Hematopoietic multipotent progenitor cell treated with erythropoietin and hydrocortisone succinate and interleukin-3 and kit ligand, for 17 days (in vitro differentiated cells): ENCODE results near the gene TTLL10.

Experiments
- DNase-seq: peaks from one replicate; pipeline ENCODE4 v3.0.0-alpha.2; 2015; ENCODE audit warnings: low spot score

Gene TTLL10, protein sequence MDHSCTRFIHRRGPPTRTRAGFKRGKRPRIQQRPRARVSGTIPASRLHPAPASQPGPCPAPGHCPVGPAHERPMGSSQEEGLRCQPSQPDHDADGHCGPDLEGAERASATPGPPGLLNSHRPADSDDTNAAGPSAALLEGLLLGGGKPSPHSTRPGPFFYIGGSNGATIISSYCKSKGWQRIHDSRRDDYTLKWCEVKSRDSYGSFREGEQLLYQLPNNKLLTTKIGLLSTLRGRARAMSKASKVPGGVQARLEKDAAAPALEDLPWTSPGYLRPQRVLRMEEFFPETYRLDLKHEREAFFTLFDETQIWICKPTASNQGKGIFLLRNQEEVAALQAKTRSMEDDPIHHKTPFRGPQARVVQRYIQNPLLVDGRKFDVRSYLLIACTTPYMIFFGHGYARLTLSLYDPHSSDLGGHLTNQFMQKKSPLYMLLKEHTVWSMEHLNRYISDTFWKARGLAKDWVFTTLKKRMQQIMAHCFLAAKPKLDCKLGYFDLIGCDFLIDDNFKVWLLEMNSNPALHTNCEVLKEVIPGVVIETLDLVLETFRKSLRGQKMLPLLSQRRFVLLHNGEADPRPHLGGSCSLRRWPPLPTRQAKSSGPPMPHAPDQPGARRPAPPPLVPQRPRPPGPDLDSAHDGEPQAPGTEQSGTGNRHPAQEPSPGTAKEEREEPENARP

DNA sequence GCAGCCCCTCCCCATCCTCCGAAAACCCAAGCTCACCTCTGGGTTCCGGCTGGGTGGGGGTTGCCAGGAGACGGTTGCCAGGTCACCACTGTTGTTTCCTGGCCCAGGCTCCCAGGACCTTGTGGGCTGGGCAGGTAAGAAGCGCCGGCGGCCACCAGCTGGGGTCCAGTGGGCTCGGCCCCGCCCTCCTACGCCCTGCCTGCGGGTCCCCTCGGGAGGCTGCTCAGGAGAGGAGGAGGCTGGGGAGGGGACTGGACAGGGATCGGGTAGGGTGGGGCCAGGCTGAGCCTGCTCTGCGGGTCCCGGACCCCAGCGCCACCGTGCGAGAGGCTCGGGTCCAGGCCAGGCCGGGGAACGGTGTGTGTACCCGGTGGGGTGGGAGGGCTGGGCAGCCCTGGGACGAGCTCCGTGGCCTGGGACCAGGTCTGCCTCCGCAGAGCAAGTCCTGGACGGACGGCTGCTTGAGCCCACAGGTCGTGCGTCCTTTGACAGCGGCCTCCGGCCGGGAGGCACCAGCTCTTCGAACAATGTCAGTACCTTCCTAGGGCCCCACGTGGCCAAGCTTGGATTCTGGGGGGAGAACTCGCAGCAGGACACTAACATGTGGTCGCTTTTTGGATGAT, at the start of gene TTLL10:
TSS of gene TTLL10 (plus strand) at position 88 of the 623 bp plus-strand sequence. CDS start 5,336 bp downstream, outside the sequence.
- no peak for DNase-seq

DNA sequence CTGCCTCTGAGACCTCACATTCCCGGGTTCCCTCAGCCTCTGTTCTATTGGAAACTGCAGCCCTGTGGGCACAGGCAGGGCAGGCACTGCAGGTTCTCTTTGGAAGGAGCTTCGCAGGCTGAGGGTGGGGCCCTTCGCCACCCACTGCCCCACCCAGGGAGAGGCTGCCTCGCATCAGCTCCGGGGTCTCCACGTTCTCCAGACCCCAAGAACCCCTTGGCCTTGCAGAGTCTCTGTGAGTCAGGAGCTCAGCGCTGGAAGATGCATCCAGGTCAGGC, 49.2 kb upstream of the TTLL10 start:
- DNase-seq, result no peak

DNA sequence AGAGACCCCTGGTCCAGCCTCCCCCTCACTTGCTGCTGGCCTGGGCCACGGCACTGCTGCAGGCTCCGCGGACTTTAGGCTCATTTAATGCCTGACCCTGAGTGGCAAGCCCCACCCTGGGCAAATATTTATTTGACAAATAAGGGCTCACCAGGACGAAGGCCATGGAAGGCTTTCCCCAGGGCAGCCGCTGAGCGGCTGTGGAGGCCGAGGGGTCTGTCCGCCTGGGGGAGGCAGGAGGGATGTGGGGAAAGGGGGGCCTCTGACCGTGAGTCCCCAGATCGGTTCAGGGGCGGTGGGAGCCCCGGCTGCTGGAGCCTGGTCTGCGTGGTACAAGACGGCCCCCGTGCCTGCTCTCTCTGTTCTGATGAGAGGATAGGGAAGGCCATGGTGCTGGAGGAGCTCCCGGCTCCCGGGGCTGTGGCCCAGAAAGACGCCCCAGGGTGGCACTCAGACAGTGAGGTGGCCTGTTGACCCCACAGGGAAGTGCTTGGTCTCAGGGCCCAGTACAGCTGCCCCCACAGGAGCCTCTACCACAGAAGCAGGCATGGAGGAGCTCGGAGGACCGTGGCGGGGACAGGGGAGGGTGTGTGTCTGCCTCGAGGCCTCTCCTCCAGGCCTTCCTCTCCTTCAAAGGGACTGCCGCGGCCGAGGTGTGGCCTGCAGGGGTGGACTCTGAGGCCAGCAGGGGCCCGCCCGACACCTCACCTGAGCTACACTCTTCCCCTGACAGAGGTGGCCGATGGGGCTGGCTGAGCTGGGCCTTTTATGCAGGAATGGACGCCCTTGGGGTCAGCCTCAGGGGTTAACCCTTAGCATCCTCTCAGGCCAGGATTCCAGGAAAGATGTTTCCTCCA, 48.7 kb upstream of the TTLL10 start:
- DNase-seq, result no peak

DNA sequence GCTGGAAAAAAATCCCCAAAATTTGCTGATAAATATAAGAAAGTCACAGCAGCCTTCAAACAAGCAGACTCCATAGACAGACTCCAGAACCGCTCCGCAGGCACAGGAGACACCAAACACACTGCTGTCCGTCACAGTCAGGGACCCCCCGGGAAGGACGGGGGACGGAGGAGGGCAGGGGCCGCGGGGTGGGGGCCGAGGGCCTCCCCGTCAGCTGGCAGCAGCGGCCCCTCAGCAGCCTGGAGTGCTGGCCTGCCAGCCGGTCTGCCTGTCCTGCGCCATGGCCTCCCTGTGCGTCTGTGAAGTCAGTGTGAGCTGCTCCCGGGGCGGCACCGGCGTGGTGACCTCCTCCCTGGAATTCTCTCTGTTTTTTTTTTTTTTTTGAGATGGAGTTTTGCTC, 47.7 kb upstream of the TTLL10 start:
- DNase-seq, result no peak

DNA sequence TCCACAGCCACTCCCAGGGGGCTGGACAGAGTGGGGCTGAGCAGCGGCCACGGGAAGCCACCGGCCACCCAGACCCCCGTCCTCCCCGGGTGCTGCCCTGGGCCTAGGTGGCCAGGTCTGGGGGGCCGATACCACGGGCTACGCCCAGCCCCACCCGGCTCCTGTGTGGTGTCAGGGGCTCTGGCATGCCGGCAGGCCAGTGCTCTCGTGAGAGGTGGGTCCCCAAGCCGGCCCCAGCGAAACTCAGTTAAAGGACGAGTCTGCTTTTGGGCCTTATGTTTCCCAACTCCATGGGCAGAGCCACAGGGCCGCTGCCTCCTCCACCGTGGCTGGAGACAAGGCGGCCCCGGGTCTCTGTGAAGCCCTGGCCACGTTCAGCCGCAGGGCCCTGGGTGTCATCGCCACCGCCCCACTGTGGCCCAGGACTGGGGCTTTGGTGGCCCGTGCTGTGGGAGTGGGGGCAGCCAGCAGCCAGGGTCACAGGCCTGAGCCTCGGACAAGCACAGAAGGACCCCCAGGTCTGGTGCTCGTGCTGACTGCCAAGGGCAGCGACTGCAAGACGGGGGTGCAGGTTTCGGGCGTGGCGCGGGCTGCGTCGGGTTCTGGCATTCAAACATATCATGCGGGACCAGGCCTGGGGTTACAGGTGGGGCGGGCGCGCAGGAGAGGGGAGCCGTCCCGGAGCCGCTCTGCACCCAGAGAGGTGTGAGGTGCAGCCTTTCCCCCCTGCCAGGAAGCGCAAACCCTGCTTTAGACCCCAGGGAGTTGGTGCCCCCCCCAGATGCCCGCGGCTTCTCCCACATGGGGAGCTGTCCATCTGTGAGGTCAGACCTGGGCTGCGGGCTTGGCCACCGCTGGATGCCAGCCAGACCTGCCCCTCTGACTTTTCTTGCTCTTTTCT, 45.9 kb upstream of the TTLL10 start:
- DNase-seq, result no peak

DNA sequence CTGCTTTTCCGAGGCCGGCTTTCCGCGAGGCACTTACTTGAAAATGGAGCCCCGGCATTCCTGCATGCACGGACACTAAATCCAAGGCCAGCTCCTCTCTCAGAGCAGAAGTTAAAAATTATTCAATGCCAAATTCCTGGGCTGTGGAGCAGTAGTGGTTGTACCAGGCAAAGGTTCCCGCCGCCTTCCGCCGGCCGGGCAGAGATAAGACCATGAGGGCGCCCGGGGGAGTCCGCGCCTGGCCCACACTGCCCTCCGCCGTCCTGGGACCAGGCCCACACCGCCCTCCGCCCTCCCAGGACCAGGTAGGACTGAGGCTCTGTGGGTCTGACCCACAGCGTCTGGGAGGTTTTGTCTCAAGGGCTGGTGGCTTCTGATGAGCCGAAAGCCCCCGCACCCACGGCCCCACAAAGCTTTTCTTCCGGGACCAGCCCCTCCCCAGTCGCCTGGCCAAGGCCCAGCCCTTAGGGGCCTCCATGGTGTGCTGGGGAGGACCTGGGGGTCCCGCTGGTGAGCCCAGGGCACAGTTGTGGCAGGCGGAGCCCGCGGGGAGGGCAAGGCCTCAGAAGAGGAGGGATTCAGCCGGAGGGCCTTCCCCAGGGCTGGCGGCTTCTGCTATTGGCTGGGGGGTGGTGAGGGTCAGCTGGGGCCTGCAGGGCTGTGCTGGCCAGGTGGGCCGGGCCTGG, 45.1 kb upstream of the TTLL10 start:
- DNase-seq, result no peak

DNA sequence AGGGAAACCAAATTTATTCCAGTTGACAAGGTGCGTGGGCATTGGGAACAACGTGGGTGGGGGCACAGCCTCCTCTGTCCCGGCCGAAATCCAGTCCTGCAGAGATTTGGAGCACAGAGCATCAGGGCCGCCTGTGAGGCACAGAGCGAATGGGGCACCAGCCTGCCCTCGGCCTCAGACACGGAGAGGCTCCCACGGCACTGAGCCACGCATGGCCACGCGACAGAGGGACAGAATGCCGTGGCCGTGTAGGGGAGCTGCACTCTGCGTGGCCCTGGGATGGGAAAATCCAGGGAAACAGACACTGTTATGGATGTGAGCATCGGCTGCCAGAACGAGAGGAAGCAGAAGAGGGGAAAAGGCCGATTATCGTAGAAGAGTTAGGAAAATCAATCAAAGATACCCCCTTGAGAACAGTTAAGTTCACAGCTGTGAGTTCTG, 44.3 kb upstream of the TTLL10 start:
- no peak for DNase-seq

DNA sequence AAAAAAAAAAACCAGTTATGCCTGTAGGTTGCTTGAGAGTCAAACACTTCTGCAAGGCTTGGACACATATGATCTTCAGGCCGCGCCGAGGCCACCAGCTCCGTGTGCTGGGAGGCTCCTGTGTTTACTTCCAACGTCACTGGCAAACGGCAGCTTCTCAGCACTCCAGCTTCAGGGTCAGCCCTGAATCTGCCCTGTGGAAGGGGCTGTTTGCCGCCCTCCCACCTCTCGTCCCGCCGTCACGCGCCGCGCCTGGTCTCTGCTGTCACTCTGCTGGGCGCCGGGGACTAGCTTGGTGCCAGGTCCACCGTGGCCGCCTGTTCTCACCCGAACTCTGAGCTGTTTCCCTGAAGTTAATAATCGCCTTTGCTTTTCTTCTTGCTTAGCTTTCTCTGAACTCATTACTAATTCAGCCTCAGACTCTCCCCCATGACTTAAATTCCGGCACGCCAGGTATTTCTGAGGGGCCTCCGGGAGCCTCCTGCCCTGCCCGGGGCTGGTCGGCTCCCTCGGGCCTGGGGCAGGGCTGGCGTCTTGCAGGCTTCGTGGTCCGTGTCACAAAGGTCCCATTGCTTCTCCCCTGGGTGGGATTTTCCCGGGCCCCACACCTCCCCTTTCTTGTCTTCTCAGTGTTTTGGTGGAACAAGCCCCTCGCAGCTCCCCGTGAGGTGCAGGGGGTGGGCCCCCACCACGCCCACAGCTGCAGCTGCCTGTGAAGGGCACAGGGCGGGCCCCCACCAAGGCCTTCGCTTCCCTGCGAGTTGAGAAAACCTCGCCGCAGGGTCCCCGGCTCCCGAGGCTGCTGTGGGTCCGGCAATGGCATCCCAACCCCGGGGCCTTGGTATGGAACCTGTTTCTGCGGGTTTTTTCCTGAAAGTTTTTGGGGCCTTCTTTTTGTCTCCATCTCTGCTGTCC, 43.2 kb upstream of the TTLL10 start:
- DNase-seq, result no peak

DNA sequence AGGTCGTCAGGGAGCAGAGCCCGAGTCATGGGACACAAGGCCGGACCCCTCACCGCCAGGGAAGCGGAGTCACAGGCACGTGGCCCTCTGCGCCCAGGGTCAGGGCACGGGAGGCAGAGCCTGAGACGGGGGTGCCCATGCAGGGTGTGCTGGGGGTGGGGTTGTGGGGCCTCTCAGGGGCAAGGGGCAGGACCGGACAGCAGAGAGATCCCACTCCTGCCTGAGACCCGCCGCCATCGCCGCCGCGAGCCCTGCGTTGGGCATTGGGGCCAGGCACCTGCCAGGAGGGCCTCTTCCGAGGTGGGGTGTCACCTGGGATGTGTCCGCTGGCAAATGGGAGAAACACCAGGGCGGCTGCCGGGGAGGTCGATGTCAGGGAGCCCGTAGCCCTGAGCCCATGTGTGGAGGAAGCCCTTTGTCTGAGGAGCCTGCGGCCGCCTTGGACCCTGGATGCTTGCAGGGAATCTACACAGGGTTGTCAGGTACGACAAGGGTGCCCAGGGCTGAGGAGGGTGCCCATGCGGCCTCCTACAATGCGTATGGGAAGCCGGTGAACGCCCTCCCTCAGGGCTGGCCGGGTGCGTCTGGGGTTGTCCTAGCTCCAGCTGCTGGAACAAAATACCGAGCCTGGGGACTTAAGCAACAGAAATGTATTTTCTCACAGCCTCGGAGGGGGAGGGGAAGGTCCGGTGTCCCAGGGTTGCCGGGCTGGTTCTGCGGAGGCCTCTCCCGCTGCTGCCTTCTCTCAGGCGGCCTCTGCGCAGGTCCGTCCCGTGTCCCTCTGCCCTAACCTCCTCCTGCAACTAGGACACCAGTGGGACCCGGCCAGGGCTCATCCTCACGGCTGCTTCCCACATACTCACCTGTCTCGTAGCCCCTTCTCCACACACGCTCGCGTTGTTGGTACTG, 41.4 kb upstream of the TTLL10 start:
- no peak for DNase-seq

DNA sequence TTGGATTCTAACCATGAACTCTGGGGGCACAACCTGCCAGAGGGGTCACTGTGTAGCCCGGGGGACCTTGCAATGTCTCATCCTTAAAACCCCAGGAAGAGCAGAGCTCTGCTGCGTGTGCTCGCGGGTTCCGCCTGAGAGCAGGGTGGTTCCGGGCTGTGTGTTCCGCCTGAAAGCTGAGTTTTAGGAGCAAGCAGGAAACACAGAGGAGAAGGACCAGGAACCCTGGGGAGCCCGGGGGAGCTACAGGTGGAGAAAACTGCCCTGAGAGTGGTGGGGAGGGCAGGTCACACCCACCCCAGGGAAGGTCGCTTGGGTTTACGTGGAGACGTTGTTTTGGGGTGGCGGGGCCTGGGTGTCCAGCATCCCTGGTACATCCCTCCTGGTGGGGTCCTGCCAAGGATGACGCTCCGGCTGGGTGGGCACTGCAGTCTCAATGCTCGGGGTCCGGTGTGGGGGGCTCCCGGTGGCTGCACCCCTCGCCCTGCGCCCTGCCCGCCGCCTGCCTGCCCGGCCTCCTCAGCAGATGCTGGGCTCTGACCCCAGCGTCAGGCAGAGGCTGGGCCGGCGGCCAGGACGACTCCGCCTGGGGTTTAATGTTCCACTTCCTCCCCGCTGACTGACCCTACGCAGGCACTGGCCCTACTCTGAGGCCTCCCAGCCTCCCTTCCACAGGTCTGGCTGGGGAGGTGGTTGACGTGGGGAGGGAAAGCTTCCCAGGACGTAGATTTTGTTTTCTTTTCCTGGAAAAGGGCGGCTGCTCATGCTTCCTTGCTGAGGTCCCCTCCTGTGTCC, 40.5 kb upstream of the TTLL10 start:
- no peak for DNase-seq

DNA sequence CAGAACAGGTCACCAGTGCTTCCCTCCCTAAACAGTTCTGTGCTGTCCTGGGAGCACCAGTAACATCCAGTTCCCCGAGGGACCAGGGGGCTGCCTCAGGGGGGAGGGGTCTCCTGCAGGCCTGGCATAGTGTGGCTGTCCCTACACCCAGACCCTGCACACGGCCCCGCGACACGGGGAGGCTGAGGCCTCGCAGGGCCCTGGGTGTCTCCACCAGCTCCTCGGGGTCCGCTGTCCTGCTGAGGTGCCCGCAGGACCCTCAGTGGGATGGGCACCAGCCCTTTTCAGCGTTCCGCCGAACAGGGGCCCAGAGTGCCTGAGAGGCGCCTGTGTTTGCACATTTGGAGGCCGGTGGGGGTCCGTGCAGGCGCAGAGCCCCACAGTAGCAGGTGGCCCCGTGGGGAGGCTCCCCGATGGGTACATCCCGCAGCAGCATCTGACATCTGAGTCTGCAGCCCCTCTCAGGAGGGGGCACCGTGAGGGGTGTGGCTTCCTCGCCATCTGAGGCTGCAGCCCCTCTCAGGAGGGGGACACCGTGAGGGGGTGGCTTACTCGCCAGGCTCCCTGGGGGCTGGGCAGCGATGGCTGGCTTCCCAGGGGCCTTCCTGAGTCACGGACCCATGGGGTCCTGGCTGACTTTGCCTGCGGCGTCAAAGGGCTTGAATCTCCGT, 39.2 kb upstream of the TTLL10 start:
- no peak for DNase-seq

DNA sequence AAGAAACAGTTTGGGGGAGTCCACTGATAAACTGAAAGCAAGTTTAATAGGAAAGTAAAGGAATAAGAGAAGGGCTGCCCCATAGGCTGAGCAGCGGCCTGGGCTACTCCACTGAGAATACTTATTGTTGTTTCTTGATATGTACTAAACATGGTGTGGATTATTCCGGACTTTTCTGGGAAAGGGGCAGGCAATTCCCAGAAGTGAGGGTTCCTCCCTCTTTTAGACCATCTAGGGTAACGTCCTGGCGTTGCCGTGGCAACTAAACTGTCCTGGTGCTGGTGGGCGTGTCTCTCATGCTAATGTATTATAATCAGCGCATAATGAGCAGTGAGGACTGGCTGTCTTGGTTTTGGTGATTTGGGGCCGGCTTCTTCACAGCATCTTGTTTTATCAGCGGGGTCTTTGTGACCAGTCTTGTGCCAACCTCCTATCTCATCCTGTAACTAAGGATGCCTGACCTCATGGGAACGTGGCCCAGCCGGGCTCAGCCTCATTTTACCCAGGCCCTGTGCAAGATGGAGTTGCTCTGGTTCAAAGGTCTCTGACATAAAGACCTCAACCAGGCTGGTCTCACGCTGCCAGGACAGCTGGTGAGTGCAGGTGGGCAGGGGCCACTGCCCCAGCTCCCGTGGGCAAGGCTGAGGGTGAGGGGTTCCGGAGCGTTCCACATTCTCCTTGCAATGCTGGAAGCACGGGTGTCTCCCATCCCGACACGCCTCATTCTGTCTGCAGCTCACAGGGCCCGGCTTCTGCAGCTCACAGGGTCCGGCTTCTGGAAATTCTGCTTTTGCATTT, 38.1 kb upstream of the TTLL10 start:
- no peak for DNase-seq

DNA sequence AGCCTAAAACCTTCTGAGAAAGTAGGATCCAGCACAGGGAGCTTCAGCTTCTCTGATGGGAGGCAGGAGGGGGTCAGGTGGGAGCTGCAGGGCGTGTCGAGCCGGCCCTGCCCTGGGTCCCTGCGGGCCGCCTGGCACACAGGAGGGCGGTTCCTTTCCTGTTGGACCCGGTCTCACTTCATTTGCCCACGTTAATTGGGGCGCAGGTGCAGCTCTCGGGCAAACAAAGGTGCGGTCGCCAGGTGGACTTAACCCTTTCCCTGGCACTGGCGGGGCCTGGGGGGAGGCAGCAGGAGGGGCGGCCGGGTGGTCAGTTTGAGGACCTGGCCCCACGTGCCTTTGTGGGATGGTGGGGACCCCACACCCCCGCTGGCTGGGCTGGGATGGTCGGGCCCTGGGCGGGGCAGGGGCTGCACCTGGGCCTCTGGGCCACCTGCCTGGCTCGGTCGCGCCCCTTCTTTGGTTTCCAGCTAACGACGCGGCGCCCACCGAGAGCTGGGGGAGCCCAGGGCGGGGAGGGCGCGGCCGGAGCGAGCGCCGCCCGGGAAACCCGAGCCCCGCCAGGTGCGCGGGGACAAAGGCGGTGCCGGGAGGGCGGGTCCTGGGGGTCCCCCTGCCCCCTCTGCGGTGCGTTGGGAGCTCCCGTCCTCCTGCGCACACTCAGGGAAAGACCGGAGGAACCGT, 37.0 kb upstream of the TTLL10 start:
- DNase-seq, result no peak

DNA sequence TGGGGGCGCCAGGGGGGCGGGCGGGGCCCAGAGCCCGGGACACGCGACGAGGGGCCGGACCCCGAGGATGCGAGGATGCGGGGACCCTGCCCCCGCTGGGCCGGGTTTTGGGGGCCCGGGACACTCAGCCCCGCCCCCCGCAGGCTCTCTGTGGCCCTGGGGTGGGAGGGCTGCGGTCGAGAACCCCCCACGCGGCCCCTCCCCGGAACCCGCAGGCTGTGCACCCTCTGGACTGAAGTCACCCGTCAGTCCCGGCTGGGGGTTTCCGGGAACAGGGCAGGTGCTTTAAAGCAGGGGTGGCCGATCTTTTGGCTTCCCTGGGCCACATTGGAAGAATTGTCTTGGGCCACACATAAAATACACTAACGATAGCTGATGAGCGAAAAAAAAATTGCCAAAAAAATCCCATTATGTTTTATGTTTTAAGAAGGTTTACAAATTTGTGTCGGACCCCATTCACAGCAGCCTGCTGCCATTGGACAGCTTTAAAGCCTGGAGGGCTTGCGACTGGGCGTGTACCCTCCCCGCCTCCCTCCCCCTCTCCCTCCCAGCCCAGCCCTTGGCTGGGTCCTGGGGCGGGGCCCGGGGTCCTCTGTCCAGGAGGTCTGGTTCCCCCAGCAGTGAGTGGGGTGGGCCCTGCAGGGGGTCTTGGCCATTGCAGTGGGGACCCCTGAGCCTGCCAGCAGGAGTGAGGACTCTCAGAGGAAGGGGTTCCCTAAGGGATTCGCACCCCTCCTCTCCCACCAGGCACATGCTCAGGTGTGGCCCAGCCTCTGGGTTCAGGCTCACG, 36.2 kb upstream of the TTLL10 start:
- no peak for DNase-seq

DNA sequence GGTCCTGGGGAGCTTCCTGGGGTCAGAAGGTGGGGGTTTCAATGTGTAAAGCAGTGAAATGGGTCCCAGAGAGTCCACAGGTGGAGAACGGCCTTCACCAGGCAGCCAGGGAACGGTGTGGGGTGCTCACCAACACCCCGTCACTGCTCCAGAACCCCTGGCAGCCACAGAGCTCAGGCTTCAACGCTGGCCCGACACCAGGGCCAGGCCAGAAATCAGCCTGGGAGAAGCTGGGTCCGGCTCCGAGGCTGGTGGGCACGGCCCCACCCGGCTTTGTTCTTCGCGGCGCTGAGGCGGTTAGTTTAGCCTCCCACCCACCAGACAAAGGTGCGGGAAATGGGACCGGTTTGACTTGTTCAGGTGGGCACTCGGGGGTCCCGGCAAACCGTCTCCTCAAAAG, 33.0 kb upstream of the TTLL10 start:
- no peak for DNase-seq
